SK-N-SH (cell line): ENCODE measurements around the gene HCN1.

Experiments
- EP300 ChIP-seq, 2 experiments: IDR thresholded peaks; 2 replicates each; pipeline versions ENCODE4 v1.4.0 to v1.6.1; 2012; ENCODE audit warnings: borderline replicate concordance in 1 of 2, low read depth in 1 of 2, low read length in 1 of 2
- EZH2phosphoT487 ChIP-seq: fragments of 200-600 bp; sonication (generic); IDR thresholded peaks from 2 replicates; pipeline ENCODE4 v1.6.1; 2017; ENCODE audit warnings: low read depth, mixed run types, mild to moderate bottlenecking, antibody characterized with exemption, moderate library complexity, borderline replicate concordance
- FOSL2 ChIP-seq: IDR thresholded peaks from 2 replicates; pipeline ENCODE4 v1.4.0; 2012; ENCODE audit warnings: low read depth, mild to moderate bottlenecking, moderate library complexity, borderline replicate concordance
- FOXM1 ChIP-seq: IDR thresholded peaks from 2 replicates; pipeline ENCODE4 v1.4.0; 2012; ENCODE audit warnings: low read depth, mild to moderate bottlenecking
- NRF1 ChIP-seq: IDR thresholded peaks from 2 replicates; pipeline ENCODE4 v1.6.1; 2012; ENCODE audit warnings: low read depth, mild to moderate bottlenecking, low read length
- TCF12 ChIP-seq: IDR thresholded peaks from 2 replicates; pipeline ENCODE4 v1.4.0; 2012
- USF1 ChIP-seq: IDR thresholded peaks from 2 replicates; pipeline ENCODE4 v1.4.0; 2012; ENCODE audit warnings: low read depth, borderline replicate concordance
- YY1 ChIP-seq: IDR thresholded peaks from 2 replicates; pipeline ENCODE4 v1.4.0; 2012; ENCODE audit warnings: low read depth, mild to moderate bottlenecking
- TF ChIP-seq, protein P1 (sequence below): fragments of 200-600 bp; sonication (generic); IDR thresholded peaks from 2 replicates; pipeline ENCODE4 v1.6.1; 2017; ENCODE audit warnings: antibody characterized with exemption, mild to moderate bottlenecking, moderate library complexity
- TF ChIP-seq, protein P2 (sequence below): IDR thresholded peaks from 2 replicates; pipeline ENCODE4 v1.6.1; 2012; ENCODE audit warnings: mild to moderate bottlenecking, low read depth, low read length, moderate library complexity
- TF ChIP-seq, protein P3 (sequence below): IDR thresholded peaks from 2 replicates; pipeline ENCODE4; 2012

GRCh38 chr5:45284436-45284835, 411.7 kb downstream of the HCN1 start:
- TF ChIP-seq EP300 (IDR thresholded peaks at IDR 0.05; ENCODE audit: borderline replicate concordance in 1 of 2, low read depth in 1 of 2, low read length in 1 of 2) (no peak), NRF1 (no peak), FOXM1 (no peak), TCF12 (no peak), USF1 (no peak), FOSL2 (no peak), EZH2phosphoT487 (no peak), YY1 (no peak)
- TF ChIP-seq, protein P1, sequence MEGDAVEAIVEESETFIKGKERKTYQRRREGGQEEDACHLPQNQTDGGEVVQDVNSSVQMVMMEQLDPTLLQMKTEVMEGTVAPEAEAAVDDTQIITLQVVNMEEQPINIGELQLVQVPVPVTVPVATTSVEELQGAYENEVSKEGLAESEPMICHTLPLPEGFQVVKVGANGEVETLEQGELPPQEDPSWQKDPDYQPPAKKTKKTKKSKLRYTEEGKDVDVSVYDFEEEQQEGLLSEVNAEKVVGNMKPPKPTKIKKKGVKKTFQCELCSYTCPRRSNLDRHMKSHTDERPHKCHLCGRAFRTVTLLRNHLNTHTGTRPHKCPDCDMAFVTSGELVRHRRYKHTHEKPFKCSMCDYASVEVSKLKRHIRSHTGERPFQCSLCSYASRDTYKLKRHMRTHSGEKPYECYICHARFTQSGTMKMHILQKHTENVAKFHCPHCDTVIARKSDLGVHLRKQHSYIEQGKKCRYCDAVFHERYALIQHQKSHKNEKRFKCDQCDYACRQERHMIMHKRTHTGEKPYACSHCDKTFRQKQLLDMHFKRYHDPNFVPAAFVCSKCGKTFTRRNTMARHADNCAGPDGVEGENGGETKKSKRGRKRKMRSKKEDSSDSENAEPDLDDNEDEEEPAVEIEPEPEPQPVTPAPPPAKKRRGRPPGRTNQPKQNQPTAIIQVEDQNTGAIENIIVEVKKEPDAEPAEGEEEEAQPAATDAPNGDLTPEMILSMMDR: no peak
- TF ChIP-seq, protein P2, sequence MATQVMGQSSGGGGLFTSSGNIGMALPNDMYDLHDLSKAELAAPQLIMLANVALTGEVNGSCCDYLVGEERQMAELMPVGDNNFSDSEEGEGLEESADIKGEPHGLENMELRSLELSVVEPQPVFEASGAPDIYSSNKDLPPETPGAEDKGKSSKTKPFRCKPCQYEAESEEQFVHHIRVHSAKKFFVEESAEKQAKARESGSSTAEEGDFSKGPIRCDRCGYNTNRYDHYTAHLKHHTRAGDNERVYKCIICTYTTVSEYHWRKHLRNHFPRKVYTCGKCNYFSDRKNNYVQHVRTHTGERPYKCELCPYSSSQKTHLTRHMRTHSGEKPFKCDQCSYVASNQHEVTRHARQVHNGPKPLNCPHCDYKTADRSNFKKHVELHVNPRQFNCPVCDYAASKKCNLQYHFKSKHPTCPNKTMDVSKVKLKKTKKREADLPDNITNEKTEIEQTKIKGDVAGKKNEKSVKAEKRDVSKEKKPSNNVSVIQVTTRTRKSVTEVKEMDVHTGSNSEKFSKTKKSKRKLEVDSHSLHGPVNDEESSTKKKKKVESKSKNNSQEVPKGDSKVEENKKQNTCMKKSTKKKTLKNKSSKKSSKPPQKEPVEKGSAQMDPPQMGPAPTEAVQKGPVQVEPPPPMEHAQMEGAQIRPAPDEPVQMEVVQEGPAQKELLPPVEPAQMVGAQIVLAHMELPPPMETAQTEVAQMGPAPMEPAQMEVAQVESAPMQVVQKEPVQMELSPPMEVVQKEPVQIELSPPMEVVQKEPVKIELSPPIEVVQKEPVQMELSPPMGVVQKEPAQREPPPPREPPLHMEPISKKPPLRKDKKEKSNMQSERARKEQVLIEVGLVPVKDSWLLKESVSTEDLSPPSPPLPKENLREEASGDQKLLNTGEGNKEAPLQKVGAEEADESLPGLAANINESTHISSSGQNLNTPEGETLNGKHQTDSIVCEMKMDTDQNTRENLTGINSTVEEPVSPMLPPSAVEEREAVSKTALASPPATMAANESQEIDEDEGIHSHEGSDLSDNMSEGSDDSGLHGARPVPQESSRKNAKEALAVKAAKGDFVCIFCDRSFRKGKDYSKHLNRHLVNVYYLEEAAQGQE: no peak
- TF ChIP-seq, protein P3, sequence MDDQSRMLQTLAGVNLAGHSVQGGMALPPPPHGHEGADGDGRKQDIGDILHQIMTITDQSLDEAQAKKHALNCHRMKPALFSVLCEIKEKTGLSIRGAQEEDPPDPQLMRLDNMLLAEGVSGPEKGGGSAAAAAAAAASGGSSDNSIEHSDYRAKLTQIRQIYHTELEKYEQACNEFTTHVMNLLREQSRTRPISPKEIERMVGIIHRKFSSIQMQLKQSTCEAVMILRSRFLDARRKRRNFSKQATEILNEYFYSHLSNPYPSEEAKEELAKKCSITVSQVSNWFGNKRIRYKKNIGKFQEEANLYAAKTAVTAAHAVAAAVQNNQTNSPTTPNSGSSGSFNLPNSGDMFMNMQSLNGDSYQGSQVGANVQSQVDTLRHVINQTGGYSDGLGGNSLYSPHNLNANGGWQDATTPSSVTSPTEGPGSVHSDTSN: no peak
